Stimulated activated effector memory CD8-positive, alpha-beta T cell treated with anti-CD3 and anti-CD28 coated beads, Interleukin-12 subunit alpha, Interleukin-12 subunit beta, amount 100 ng/mL, for 72 hours (primary cell): ENCODE measurements around the gene APOC4.

Experiments used
- ATAC-seq: fragments of 150-1000 bp; cut with Tn5 transposase; 2 replicates; pipeline ENCODE4 v1.10.0; 2021
- DNase-seq, 2 donors: peaks; one replicate each; pipeline ENCODE4 v3.0.0; 2021 to 2022; ENCODE audit warnings: low spot score in 2 of 2
- H3K27ac Mint-ChIP-seq: one replicate; pipeline ENCODE4 v1.8.0; 2022; ENCODE audit warnings: mild to moderate bottlenecking, mixed read lengths
- H3K36me3 Mint-ChIP-seq: one replicate; pipeline ENCODE4 v1.8.0; 2022; ENCODE audit warnings: mild to moderate bottlenecking, mixed read lengths
- H3K4me1 Mint-ChIP-seq: one replicate; pipeline ENCODE4 v1.8.0; 2022; ENCODE audit warnings: mixed read lengths
- H3K4me3 Mint-ChIP-seq: one replicate; pipeline ENCODE4 v1.8.0; 2022; ENCODE audit warnings: mild to moderate bottlenecking, mixed read lengths
- H3K9me3 Mint-ChIP-seq: one replicate; pipeline ENCODE4 v1.8.0; 2022; ENCODE audit warnings: mixed read lengths

APOC4 gene

DNA sequence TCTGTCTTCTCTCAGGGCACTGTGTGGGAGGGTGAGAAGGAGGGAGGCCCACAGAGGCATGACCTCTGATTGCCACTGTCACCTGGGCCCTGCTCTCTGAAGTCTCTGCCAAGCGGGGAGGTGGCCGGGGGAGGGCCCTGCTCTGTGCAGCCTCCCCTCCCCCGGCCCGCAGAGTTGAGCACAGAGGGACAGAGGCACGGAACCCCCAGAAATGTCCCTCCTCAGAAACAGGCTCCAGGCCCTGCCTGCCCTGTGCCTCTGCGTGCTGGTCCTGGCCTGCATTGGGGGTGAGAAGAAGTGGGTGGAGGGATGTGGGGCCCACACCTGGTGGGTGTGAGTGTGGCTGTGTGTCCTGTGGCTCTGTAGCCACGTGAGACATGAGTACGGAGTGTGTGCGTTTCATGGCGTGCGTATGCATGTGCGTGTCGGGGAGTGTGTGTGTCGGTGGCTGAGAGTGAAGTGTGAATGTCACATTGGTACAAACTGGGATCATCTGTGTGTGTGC, at the start of gene APOC4:
Gene APOC4, plus strand, starts transcription at position 171 of the 505 bp plus-strand sequence. Its CDS starts 41 bp downstream, at position 212.
- H3K4me3 Mint-ChIP-seq = no peak within 1 kb of the TSS
- no peak within 1 kb of the TSS for H3K27ac Mint-ChIP-seq
- DNase-seq = no peak
- H3K36me3 Mint-ChIP-seq = no peaks in the 10 kb centered on the region
- H3K4me1 Mint-ChIP-seq = no peaks in the 10 kb centered on the region
- ATAC-seq = peak; percentile 8
- no peaks in the 10 kb centered on the region for H3K9me3 Mint-ChIP-seq

DNA sequence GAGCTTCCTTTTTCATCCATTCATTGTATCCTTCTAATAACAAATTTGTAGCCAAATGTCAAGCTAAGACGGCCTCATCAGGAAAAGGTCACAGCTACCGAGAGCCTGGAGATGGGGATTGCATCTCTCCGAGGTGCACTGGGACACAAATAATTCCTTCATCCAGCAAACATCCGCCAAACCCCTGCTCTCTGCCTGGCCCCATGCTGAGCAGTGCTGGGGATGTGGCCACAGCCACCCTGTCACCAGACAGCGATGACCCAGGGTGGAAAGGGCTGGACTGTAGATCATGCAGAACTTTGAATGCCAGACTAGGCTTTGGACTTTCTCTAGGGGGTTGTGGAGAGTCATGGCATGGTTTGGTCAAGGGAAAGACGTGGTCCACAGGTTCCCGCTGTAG, 49.1 kb upstream of the APOC4 start:
- Mint-ChIP-seq H3K4me1 (peaks cover 39% of the 10 kb centered on the region), H3K4me3 (peak overlapping the region; percentile 66), H3K36me3 (peaks cover 76% of the 10 kb centered on the region), H3K27ac (peak overlapping the region; percentile 73), H3K9me3 (no peaks in the 10 kb centered on the region)
- DNase-seq = no peak
- no peak for ATAC-seq

DNA sequence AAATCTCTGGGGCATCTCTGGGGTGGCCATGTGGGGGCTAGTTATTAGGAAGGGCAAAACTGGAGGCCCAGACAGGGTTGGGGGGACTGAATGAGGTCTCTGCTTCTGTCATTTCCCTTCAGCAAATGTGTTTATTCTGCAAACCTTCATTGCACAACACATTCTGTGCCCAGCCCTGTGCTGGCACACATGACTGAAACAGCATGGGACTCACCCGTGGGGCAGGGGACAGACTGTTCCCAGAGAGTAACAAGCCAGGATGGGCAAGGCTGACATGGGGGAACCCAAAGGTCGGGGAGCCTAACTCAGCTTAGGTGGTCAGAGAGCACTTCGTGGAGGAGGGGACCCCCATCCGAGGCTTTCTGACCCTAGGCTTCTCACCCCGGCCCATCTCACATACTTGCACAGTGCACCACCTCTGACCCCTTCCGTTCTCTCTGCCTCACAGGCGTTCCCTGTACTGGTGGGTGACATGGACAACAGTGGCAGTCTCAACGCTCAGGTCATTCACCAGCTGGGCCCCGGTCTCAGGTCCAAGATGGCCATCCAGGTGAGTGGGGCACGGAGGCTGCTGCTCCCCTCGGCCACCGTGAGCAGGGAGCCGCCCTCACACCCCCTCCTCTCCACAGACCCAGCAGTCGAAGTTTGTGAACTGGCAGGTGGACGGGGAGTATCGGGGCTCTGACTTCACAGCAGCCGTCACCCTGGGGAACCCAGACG, 48.5 kb upstream of the APOC4 start:
- Mint-ChIP-seq H3K36me3 (peaks cover 82% of the 10 kb centered on the region), H3K4me3 (peak overlapping the region; percentile 66), H3K4me1 (peaks cover 39% of the 10 kb centered on the region), H3K27ac (no peak overlapping the region), H3K9me3 (no peaks in the 10 kb centered on the region)
- DNase-seq (no peak), ATAC-seq (no peak)

GRCh38 chr19:44894052-44894400, 48.0 kb upstream of the APOC4 start:
- DNase-seq (no peak), ATAC-seq (no peak)
- Mint-ChIP-seq H3K4me3 (no peak overlapping the region), H3K4me1 (peaks cover 37% of the 10 kb centered on the region), H3K36me3 (peaks cover 84% of the 10 kb centered on the region), H3K9me3 (no peaks in the 10 kb centered on the region), H3K27ac (no peak overlapping the region)

GRCh38 chr19:44894946-44895345, 47.1 kb upstream of the APOC4 start:
- no peak for DNase-seq
- H3K4me3 Mint-ChIP-seq = no peak overlapping the region
- peak overlapping the region; percentile 48 for H3K27ac Mint-ChIP-seq
- H3K9me3 Mint-ChIP-seq = no peaks in the 10 kb centered on the region
- peaks cover 33% of the 10 kb centered on the region for H3K4me1 Mint-ChIP-seq
- no peak for ATAC-seq
- H3K36me3 Mint-ChIP-seq = peaks cover 91% of the 10 kb centered on the region

- Mint-ChIP-seq H3K27ac (no peak overlapping the region), H3K36me3 (peaks cover 97% of the 10 kb centered on the region), H3K9me3 (no peaks in the 10 kb centered on the region), H3K4me1 (peaks cover 24% of the 10 kb centered on the region), H3K4me3 (no peak overlapping the region)
- DNase-seq (no peak), ATAC-seq (no peak)
These were observed 44.2 kb upstream of the APOC4 start for GRCh38 chr19:44897835-44898234.

- H3K4me3 Mint-ChIP-seq = no peak overlapping the region
- no peak for ATAC-seq
- peaks cover 86% of the 10 kb centered on the region for H3K36me3 Mint-ChIP-seq
- peaks cover 11% of the 10 kb centered on the region for H3K4me1 Mint-ChIP-seq
- no peak for DNase-seq
- peak overlapping the region; percentile 17 for H3K27ac Mint-ChIP-seq
- H3K9me3 Mint-ChIP-seq = no peaks in the 10 kb centered on the region
These were observed 41.5 kb upstream of the APOC4 start for GRCh38 chr19:44900328-44901244.

DNA sequence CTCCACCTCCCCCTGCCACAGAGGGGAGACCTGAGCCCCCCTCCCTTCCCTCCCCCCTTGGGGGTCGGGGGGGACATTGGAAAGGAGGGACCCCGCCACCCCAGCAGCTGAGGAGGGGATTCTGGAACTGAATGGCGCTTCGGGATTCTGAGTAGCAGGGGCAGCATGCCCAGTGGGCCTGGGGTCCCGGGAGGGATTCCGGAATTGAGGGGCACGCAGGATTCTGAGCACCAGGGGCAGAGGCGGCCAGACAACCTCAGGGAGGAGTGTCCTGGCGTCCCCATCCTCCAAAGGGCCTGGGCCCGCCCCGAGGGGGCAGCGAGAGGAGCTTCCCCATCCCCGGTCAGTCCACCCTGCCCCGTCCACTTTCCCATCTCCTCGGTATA, 38.8 kb upstream of the APOC4 start:
- Mint-ChIP-seq H3K27ac (no peak overlapping the region), H3K9me3 (no peaks in the 10 kb centered on the region), H3K36me3 (peaks cover 60% of the 10 kb centered on the region), H3K4me3 (no peak overlapping the region), H3K4me1 (peaks cover 15% of the 10 kb centered on the region)
- no peak for DNase-seq
- ATAC-seq = no peak

- Mint-ChIP-seq H3K4me1 (peaks cover 15% of the 10 kb centered on the region), H3K9me3 (no peaks in the 10 kb centered on the region), H3K4me3 (no peak overlapping the region), H3K27ac (no peak overlapping the region), H3K36me3 (peaks cover 55% of the 10 kb centered on the region)
- ATAC-seq = peak; percentile 66
- DNase-seq = peak; percentile 86 to 90
These were observed 38.2 kb upstream of the APOC4 start for GRCh38 chr19:44903602-44904425.

- DNase-seq = no peak
- peaks cover 50% of the 10 kb centered on the region for H3K36me3 Mint-ChIP-seq
- no peak for ATAC-seq
- peaks cover 15% of the 10 kb centered on the region for H3K4me1 Mint-ChIP-seq
- no peaks in the 10 kb centered on the region for H3K9me3 Mint-ChIP-seq
- no peak overlapping the region for H3K27ac Mint-ChIP-seq
- H3K4me3 Mint-ChIP-seq = no peak overlapping the region
These were observed 37.5 kb upstream of the APOC4 start for GRCh38 chr19:44904426-44904994.

- Mint-ChIP-seq H3K4me3 (peak within 1 kb of the TSS; percentile 3), H3K9me3 (no peaks in the 10 kb centered on the region), H3K36me3 (peaks cover 39% of the 10 kb centered on the region), H3K27ac (no peak within 1 kb of the TSS), H3K4me1 (peaks cover 15% of the 10 kb centered on the region)
- ATAC-seq (no peak), DNase-seq (no peak)
These were observed 36.4 kb upstream of the APOC4 start, which contains the start of gene APOE for GRCh38 chr19:44905437-44906160. Gene APOE (plus strand): TSS chr19:44905796. CDS start chr19:44906625, 829 bp downstream.

- ATAC-seq = no peak
- no peak for DNase-seq
- Mint-ChIP-seq H3K4me1 (peaks cover 12% of the 10 kb centered on the region), H3K27ac (no peak overlapping the region), H3K9me3 (no peaks in the 10 kb centered on the region), H3K4me3 (no peak overlapping the region), H3K36me3 (peaks cover 19% of the 10 kb centered on the region)
These were observed 34.4 kb upstream of the APOC4 start for GRCh38 chr19:44907613-44908012.

DNA sequence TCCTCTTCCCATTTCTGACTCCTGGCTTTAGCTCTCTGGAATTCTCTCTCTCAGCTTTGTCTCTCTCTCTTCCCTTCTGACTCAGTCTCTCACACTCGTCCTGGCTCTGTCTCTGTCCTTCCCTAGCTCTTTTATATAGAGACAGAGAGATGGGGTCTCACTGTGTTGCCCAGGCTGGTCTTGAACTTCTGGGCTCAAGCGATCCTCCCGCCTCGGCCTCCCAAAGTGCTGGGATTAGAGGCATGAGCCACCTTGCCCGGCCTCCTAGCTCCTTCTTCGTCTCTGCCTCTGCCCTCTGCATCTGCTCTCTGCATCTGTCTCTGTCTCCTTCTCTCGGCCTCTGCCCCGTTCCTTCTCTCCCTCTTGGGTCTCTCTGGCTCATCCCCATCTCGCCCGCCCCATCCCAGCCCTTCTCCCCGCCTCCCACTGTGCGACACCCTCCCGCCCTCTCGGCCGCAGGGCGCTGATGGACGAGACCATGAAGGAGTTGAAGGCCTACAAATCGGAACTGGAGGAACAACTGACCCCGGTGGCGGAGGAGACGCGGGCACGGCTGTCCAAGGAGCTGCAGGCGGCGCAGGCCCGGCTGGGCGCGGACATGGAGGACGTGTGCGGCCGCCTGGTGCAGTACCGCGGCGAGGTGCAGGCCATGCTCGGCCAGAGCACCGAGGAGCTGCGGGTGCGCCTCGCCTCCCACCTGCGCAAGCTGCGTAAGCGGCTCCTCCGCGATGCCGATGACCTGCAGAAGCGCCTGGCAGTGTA, 33.8 kb upstream of the APOC4 start:
- peaks cover 16% of the 10 kb centered on the region for H3K4me1 Mint-ChIP-seq
- no peak overlapping the region for H3K27ac Mint-ChIP-seq
- ATAC-seq (no peak), DNase-seq (no peak)
- H3K4me3 Mint-ChIP-seq = no peak overlapping the region
- H3K36me3 Mint-ChIP-seq = peaks cover 18% of the 10 kb centered on the region
- no peaks in the 10 kb centered on the region for H3K9me3 Mint-ChIP-seq
